ENCODE results near the gene CDC45. TPM values are rescaled to one million over a fixed set of nuclear protein-coding genes. Genes with fewer than 3 reads are reported as not detected.

The CDC45 gene, protein sequence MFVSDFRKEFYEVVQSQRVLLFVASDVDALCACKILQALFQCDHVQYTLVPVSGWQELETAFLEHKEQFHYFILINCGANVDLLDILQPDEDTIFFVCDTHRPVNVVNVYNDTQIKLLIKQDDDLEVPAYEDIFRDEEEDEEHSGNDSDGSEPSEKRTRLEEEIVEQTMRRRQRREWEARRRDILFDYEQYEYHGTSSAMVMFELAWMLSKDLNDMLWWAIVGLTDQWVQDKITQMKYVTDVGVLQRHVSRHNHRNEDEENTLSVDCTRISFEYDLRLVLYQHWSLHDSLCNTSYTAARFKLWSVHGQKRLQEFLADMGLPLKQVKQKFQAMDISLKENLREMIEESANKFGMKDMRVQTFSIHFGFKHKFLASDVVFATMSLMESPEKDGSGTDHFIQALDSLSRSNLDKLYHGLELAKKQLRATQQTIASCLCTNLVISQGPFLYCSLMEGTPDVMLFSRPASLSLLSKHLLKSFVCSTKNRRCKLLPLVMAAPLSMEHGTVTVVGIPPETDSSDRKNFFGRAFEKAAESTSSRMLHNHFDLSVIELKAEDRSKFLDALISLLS
- polyA plus RNA-seq (2011; rRNA removed) (8.3 and 9.3 TPM in 2 replicates), polyA minus RNA-seq (2011; rRNA and poly(A)+ RNA removed) (5.3 and 5.4 TPM in 2 replicates)

DNA sequence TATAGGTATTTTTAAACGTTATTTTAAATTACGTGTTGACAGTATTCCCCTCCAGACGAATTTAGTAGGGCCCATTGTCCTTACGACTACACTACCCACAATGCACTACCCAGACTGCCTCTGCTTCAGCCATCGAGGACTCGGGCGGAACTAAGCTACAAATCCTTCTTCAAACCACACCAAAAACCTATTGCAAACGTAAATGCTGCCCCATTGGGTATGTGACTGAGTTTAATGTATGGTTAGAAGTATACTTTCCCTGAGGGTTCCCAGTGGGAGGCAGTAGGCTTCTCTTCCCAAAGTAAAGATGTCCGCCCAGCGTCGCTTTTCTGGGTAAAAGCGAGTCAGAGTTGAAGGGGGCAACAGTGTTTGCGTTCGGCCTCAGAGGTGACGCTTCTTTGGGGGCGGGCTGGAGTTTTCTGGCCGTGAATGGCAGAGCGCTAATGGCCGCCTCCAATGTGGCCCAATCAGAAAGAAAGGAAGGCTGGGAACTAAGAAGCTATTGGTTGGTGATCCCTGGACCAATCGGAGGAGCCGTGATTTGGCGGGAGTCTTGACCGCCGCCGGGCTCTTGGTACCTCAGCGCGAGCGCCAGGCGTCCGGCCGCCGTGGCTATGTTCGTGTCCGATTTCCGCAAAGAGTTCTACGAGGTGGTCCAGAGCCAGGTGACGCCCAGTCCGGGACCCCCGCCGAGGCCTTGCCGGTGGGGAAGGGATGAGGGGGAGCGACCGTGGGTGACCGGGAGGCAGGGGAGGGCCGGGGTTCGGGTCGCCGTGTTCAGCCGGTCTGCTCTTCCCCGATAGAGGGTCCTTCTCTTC, at the start of gene CDC45:
Gene CDC45 (plus strand): TSS at position 566 of the 818 bp plus-strand sequence. CDS start 49 bp downstream, at position 615.
- peak; percentile 96 for DNase-seq (ENCODE audit: low read depth, low spot score)
- TF ChIP-seq CTCF (IDR thresholded peaks at IDR 0.05; ENCODE audit: low read depth, low read length): no peak
- CTCF ChIA-PET: interaction anchor here (3.8 kb wide), 1 partner anchor 150 kb away, joined by 26 read pairs; no protein-coding TSS in a partner anchor
- POLR2A ChIA-PET: interaction anchor here (0.7 to 2.9 kb wide), 7 partner anchors 35 to 1559 kb away, joined by 3 to 13 read pairs (median 3); partner anchors contain the start of genes ESS2, HIRA, MRPL40 and SLC25A1
- Histone ChIP-seq H3K9me3 (ENCODE audit: control insufficient read depth, insufficient read depth, low read length) (no peaks in the 10 kb centered on the region; the same call in 1 of the 2 replicates), H3K27ac (ENCODE audit: low read depth, low read length) (peak within 1 kb of the TSS; percentile 99), H3K27me3 (ENCODE audit: control insufficient read depth, insufficient read depth, low read length) (no peaks in the 10 kb centered on the region), H3K4me3 (ENCODE audit: low read depth, low read length) (peak within 1 kb of the TSS; percentile 98)

DNA sequence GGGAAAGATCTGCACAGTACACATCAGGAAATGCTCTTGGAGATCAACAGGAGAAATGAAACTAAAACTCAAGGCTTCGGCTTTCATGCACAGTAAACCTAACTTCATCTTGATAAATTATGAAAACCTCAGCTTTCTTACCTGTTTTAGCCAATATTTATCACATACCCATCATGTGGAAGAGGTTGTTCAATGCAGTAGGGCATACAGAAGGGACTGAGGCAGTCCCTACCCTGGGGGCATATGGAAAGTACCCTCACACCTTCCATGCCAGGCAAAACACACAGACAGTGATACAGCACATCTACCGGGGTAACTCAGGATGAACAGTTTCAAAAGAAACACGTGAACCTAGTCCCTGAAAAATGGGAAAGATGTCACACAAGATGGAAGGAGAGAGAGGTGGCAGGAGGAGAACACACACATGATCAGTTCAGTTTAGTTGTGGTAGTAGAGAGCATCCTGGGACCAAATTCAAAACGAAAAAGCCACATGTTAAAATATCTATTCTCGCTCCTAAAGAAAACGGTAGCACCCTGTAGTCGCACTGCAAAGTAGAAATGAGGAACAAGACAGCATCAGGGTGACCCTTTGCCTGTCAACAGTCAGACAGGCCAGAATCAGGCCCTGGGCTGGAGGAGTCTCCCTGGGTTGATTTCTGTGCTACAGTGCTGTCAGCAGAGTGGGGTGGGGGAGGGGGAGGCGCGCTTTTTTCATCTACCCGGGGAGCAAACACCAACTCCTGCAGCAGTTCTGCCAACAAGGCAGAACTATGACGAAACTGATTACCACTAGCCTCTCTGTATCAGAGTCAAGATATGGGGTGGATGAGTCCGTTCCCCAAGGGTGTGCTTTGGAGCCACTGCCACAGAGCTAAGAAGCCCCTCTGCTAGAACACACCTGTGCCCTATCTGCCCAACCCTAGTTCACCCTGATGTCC, 49.5 kb upstream of the CDC45 start:
- Histone ChIP-seq H3K9me3 (ENCODE audit: control insufficient read depth, insufficient read depth, low read length) (no peaks in the 10 kb centered on the region), H3K27ac (ENCODE audit: low read depth, low read length) (peak overlapping the region; percentile 87), H3K4me3 (ENCODE audit: low read depth, low read length) (peak overlapping the region; percentile 87), H3K27me3 (ENCODE audit: control insufficient read depth, insufficient read depth, low read length) (no peaks in the 10 kb centered on the region)
- TF ChIP-seq CTCF (IDR thresholded peaks at IDR 0.05; ENCODE audit: low read depth, low read length): no peak
- ChIA-PET CTCF (no interaction called here), POLR2A (no interaction called here)
- no peak for DNase-seq (ENCODE audit: low read depth, low spot score)

GRCh38 chr22:19430890-19431541, 48.7 kb upstream of the CDC45 start:
- no peak for DNase-seq (ENCODE audit: low read depth, low spot score)
- CTCF ChIA-PET: no interaction called here

More at GRCh38 chr22:19430890-19431541, 48.7 kb upstream of the CDC45 start:
- TF ChIP-seq CTCF (IDR thresholded peaks at IDR 0.05; ENCODE audit: low read depth, low read length): peak; percentile 37
- no peaks in the 10 kb centered on the region for H3K27me3 ChIP-seq (ENCODE audit: control insufficient read depth, insufficient read depth, low read length)
- peak overlapping the region; percentile 87 for H3K4me3 ChIP-seq (ENCODE audit: low read depth, low read length)
- POLR2A ChIA-PET: interaction anchor here (1.2 to 1.6 kb wide), 6 partner anchors 8 to 97 kb away, joined by 3 to 13 read pairs (median 5); partner anchors contain the start of genes CDC45 and UFD1
- peak overlapping the region; percentile 87 for H3K27ac ChIP-seq (ENCODE audit: low read depth, low read length)
- H3K9me3 ChIP-seq (ENCODE audit: control insufficient read depth, insufficient read depth, low read length): no peaks in the 10 kb centered on the region

Measured in AG04450 (cell line).